HG03457 (cell line): ENCODE measurements around the gene SMIM26.
A peak's percentile ranks its signal among the peaks of the same experiment; 100 is the strongest.
"Not testable (repeated sequence)": the region's sequence is repeated elsewhere in the genome, so short reads cannot be mapped to it uniquely, and the experiment has no call there.

Experiments
- ATAC-seq: cut with Tn5 transposase; IDR thresholded peaks from one replicate; pipeline ENCODE4 v1.9.1; 2021; ENCODE audit warnings: moderate number of reproducible peaks; ENCODE audit not compliant: unreplicated experiment

Gene SMIM26

GRCh38 chr20:18566892-18567738 lies at the start of gene SMIM26:
Gene SMIM26 (plus strand): TSS chr20:18567432. CDS start chr20:18567479, 47 bp downstream.
- peak; percentile 93 for ATAC-seq

GRCh38 chr20:18522066-18522465 lies 45.2 kb upstream of the SMIM26 start:
- ATAC-seq, result not testable (repeated sequence)

DNA sequence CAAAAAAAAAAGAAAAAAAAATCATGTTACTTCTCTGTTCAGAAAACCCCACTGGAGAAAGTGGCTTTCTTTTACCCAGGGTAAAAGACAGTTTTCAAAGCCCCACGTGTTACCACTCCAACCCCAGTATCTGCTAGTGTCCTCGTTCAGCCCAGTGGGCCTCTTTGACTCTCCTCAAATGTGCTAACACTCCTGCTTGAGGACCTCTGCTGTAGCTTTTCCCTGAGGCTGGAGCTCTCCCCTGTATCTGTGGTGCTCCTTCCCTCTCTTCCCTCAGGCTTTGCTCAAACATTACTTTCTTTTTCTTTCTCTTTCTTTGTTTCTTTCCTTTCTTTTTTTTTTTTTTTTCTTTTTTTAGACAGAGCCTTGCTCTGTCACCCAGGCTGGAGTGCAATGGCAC lies 44.2 kb upstream of the SMIM26 start:
- no peak for ATAC-seq

- no peak for ATAC-seq
Measured at GRCh38 chr20:18524646-18525045, 42.6 kb upstream of the SMIM26 start.

- ATAC-seq, result not testable (repeated sequence)
Measured at GRCh38 chr20:18526761-18527160, 40.5 kb upstream of the SMIM26 start.

DNA sequence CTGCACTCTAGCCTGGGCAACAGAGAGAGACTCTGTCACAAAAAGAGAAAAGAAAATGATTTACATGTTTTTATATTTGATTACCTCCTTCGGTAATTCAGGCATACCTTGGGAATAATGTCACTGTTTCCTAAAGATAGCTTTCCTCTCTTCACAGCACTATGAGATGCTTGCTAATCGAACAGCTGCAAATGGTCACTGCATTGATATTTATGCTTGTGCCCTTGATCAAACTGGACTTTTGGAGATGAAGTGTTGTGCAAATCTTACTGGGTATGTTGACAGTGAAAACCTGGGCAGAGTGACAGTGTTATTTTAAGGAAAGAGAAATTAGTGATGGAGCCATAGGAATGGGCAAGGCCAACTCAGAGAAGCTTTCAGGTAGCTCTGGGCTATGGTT lies 39.9 kb upstream of the SMIM26 start:
- no peak for ATAC-seq

- ATAC-seq, result no peak
Measured at GRCh38 chr20:18527836-18528235, 39.4 kb upstream of the SMIM26 start.

DNA sequence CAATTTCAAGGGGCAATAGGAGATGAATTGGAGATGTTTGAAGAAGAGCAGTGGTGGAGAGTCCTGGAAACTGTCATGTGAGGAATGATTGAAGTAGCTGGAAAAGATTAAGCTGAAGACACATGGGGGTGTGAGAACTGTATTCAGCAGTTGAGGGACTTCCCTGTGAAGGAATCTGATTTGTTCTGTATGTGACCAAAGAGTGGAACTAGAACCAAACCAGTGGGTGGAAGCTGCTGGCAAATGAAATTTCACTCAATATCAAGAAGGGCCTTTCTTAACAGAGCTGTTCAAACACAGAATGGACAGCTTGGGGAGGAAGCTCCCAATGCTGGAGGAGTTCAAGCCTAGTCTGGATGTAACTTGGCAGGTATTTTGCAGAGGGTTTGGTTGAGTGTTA lies 38.2 kb upstream of the SMIM26 start:
- no peak for ATAC-seq

DNA sequence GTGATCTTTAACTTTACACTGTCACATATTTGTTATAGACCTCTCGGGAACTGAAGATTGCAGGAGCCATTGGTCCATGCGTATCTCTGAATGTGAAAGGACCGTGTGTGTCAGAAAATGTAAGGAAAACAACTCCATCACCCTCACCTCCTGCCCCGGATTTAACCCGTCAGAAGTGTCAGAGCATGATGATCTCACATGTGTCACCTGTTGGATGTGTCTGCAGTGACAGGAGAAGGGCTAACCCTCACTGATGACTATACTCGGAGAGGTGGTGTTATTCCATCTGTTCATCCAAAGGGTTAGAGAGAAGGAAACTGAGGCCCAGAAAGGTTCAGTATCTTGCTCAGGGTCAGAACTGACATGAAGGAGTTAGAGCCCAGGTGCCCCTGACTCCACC lies 34.6 kb upstream of the SMIM26 start:
- ATAC-seq, result no peak

- ATAC-seq, result no peak
Measured at GRCh38 chr20:18533491-18533890, 33.7 kb upstream of the SMIM26 start.

GRCh38 chr20:18533978-18534644 lies 33.1 kb upstream of the SMIM26 start:
- ATAC-seq, result no peak

- no peak for ATAC-seq
Measured at GRCh38 chr20:18537651-18538050, 29.6 kb upstream of the SMIM26 start.

DNA sequence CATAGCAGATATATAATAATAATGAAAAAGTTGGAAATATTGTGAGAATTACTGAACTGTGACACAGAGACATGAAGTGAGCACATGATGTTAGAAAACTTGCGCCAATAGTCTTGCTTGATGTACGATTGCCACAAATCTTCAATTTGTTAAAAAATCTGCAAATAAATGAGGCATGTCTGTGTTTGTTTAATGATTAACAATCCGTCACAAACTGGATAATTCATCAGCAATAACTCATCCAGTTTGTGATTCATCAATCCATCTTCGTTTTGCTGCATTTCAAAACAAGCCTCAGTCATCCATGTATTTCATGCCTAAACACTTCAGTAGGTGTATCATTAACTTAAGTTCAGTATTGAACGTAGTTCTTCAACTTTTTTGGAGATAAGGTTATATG lies 25.5 kb upstream of the SMIM26 start:
- ATAC-seq, result no peak

DNA sequence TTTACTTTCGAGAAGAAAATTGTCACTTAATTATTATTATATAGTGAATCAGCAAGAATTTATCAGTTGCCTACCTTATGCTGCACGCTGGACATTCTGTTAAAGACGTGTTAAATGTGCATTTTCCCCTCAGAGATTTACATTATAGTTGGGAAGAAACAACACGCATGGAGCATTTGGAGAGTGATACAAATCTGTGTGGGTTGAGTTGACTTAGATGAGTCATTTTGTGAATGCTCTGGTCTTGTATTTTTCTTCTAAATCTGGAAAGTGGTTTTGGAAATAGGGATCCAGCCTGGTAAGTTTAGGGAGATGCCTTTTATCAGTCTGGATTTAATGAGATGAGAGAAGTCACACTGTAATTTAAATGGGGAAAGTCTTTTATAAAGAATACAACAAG lies 24.0 kb upstream of the SMIM26 start:
- ATAC-seq, result no peak

GRCh38 chr20:18543932-18544331 lies 23.3 kb upstream of the SMIM26 start:
- ATAC-seq, result no peak

DNA sequence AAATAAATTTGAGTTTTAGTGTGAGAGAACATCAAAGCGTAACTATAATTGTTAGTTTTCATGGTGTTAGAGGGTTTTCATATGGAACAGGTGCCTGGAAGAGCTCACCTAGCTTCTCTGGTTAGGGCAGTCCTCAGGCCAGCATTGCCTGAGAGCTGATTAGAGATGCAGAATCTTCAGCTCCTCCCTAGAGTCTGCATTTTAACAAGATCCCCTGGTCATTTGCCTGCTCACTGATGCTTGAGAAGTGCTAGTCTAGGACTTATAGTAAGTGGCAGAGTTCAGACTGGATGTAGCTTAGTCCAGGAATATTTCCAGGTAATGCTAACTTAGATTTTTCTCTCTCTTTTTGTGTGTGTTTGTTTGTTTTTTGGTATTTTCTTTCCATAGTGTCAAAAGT lies 21.7 kb upstream of the SMIM26 start:
- ATAC-seq, result no peak

DNA sequence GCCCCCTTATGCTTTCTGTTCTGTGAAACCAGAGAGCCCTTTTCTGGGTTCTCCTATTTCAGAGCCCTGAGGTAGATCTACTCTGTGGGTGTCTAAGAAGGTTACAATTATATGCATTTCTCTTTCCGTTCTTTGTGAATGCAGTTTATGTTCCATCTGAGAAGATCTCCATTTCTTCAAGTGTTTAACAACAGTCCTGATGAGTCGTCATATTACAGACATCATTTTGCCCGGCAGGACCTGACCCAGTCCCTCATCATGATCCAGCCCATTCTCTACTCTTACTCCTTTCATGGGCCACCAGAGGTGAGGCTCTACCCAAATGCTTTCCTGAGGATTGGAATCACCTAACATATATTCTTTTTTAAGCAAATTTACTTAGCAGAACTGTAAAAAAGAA lies 18.8 kb upstream of the SMIM26 start:
- ATAC-seq, result no peak

DNA sequence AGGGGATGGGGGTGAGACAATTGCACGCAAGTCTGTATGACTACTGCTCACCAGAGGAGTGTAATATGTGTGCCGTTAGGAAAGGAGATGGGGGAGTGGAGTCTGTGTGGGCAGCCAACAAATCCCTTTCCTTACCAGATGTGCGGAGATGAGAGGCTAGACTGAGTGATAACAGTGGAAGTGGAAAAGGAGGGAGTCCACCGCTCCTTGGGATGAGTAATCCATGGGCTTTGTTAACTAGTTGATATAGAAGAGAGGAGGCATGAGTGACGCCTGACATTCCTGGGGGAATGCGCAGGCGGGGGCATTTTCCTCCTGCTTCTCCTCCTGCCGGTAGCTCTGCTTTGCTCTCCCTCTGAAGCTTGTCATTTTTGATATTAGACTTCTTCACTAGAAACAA lies 13.5 kb upstream of the SMIM26 start:
- no peak for ATAC-seq

DNA sequence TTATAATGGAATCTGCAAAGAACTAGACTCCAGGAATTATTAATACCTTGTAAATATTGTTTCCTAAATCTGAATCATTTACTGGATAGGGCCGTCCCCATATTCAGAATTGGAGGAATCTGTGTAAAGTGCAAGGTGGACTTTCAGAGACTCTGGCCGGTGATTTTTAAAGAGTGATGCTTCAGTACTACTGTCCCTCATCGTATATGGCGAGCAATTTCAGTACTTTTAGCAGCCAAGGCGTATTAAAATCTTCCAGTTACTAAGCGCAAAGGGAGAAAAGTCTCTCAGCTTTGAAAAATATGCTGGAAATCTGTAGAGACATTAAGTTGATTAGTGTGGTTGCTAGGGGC lies 483 bp downstream of the SMIM26 start:
- no peak for ATAC-seq

DNA sequence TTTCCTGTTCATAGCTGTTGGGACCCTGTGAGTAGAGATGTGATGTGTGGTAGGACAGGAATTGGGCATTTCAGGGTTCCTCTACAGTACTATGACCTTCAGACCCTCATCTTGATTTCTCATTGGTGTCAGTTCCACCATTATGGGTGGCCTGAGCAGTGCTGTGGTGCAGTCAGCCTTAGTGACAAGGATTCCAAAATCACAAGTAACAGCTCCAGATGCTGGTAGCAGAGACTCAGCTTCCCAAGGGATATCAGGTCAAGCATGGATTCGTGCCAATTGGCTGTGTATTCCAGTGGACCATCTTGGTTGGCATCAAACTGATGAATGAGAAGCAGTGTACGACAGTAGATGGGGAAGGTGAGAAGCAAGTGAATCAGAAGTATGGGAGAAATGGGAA lies 3.8 kb downstream of the SMIM26 start:
- ATAC-seq, result no peak

- ATAC-seq, result no peak
Measured at GRCh38 chr20:18571578-18571977, 4.3 kb downstream of the SMIM26 start.

- no peak for ATAC-seq
Measured at GRCh38 chr20:18577942-18578341, 10.7 kb downstream of the SMIM26 start.

GRCh38 chr20:18578581-18578980 lies 11.3 kb downstream of the SMIM26 start:
- ATAC-seq, result no peak
